Uterus (tissue), 4 donors: Measurements from ENCODE around the gene CAMK2B. TPM values are rescaled to one million over a fixed set of nuclear protein-coding genes. Genes with fewer than 3 reads are reported as not detected.

Experiments
- DNase-seq, 2 donors: peaks; one replicate each; pipeline ENCODE4 v3.0.0-alpha.2; 2019 to 2020
- H3K27ac ChIP-seq, 2 donors: fragments of 200-600 bp; sonication (generic); 1 replicate in 1 of 2; 2 replicates in 1 of 2; pipeline ENCODE4 v1.5.1; 2016 to 2018
- H3K27me3 ChIP-seq, 2 donors: fragments of 200-600 bp; sonication (generic); one replicate each; pipeline ENCODE4 v1.5.1; 2018 to 2019; ENCODE audit warnings: control low read depth in 1 of 2
- H3K36me3 ChIP-seq, 2 donors: fragments of 200-600 bp; sonication (generic); one replicate each; pipeline ENCODE4 v1.5.1; 2019; ENCODE audit warnings: control low read depth in 1 of 2
- H3K4me1 ChIP-seq, 2 donors: fragments of 200-600 bp; sonication (generic); one replicate each; pipeline ENCODE4 v1.5.1; 2018 to 2019; ENCODE audit warnings: control low read depth in 1 of 2
- H3K4me3 ChIP-seq, 2 donors: fragments of 200-600 bp; sonication (generic); 1 replicate in 1 of 2; 2 replicates in 1 of 2; pipeline ENCODE4 v1.5.1; 2018 to 2019; ENCODE audit warnings: mild to moderate bottlenecking in 1 of 2
- H3K9me3 ChIP-seq, 2 donors: fragments of 200-600 bp; sonication (generic); one replicate each; pipeline ENCODE4 v1.5.1; 2019; ENCODE audit warnings: control low read depth in 1 of 2
- CTCF ChIP-seq, 4 experiments: fragments of 200-600 bp in 2 of 4; fragments of 450-650 bp in 2 of 4; sonication (generic) in 2 of 4; IDR thresholded peaks; one replicate each; pipeline ENCODE4 v1.5.1; 2016 to 2019; ENCODE audit warnings: antibody characterized with exemption in 4 of 4, mild to moderate bottlenecking in 2 of 4, moderate library complexity in 1 of 4
- POLR2A ChIP-seq, 2 donors: fragments of 450-650 bp; IDR thresholded peaks; one replicate each; pipeline ENCODE4 v1.6.1; 2016; ENCODE audit warnings: antibody characterized with exemption in 2 of 2, mild to moderate bottlenecking in 1 of 2, moderate library complexity in 1 of 2
- intact Hi-C: fragments of 100-400 bp; cut with DNase I; formaldehyde crosslinking; loops from one replicate; pipeline ENCODE4 v1.15.1; 2023; ENCODE audit warnings: low total_unique reads
- total RNA-seq, 4 donors: library from RNA; depleted of rRNA in 3 of 4; stranded (reverse); fragments of >200 nt in 3 of 4; gene quantifications; one replicate each; pipeline versions ENCODE4 v1.1.0 to v1.2.4, GENCODE V29; 2014 to 2023
- donor health status: DM: yes; HTN: yes; CAD: no.

The CAMK2B gene
- total RNA-seq, 4 donors from 2014 or later: 0.40 to 1.1 TPM; not detected in 2

- no peaks in the 10 kb centered on the region for H3K4me1 ChIP-seq
- H3K27me3 ChIP-seq: no peaks in the 10 kb centered on the region
- no peak for DNase-seq
- H3K27ac ChIP-seq: no peak overlapping the region
- H3K9me3 ChIP-seq: no peaks in the 10 kb centered on the region
- no peak overlapping the region for H3K4me3 ChIP-seq
- no peaks in the 10 kb centered on the region for H3K36me3 ChIP-seq
- TF ChIP-seq CTCF (IDR thresholded peaks at IDR 0.05): no peak
- no peak for TF ChIP-seq POLR2A (IDR thresholded peaks at IDR 0.05)
- intact Hi-C loops: no loop called here
Observed at GRCh38 chr7:44264221-44264931, 61.0 kb downstream of the CAMK2B start.

DNA sequence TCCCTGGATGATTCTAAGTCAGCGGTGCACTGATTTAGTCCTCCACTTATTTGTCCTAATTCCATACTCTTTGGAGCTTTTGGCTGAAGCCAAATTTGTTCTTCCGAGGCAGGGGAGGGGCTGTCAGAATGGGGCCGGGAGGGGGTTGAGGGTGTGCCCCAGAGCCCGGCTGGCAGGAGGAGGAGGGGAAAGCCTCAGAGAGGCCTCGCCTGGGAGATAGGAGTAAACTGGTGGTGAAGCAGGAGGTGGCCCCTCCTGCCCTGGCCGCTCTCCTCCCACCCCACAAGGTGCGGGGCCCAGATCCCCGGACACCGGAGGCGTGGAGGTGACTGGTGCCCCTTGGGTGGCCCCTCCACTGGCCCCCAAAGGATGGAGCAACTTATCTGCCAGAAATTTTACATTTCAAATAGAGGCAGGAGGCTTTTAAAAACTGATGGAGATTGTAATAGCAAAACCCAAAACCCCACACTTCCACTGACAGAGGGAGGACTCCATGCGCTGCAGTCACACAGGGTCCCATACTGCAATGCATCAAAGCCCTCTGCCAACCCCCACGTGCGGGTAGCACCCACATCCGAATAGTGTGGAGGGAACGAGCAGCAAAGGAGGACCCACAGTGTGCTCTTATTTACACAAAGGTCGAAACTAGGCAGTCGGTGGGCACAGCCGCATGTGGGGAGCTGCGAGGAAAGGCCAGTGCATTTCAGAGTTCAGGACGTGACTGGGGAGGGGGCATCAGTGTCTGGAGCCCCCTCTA lies 61.9 kb downstream of the CAMK2B start:
- H3K4me1 ChIP-seq: peaks cover 3 to 6% of the 10 kb centered on the region in 2 donors
- no peaks in the 10 kb centered on the region for H3K9me3 ChIP-seq
- no peaks in the 10 kb centered on the region for H3K36me3 ChIP-seq
- no peak for TF ChIP-seq POLR2A (IDR thresholded peaks at IDR 0.05)
- no peak for TF ChIP-seq CTCF (IDR thresholded peaks at IDR 0.05)
- H3K27me3 ChIP-seq: no peaks in the 10 kb centered on the region
- intact Hi-C loops: no loop called here
- no peak for DNase-seq
- no peak overlapping the region for H3K4me3 ChIP-seq
- H3K27ac ChIP-seq: no peak overlapping the region

- H3K4me1 ChIP-seq: peaks cover 7 to 19% of the 10 kb centered on the region in 2 donors
- TF ChIP-seq CTCF (IDR thresholded peaks at IDR 0.05) (no peak), POLR2A (IDR thresholded peaks at IDR 0.05) (no peak)
Observed at GRCh38 chr7:44262031-44262430, 63.4 kb downstream of the CAMK2B start.

GRCh38 chr7:44261240-44261639 lies 64.2 kb downstream of the CAMK2B start:
- no peak overlapping the region for H3K27ac ChIP-seq
- TF ChIP-seq POLR2A (IDR thresholded peaks at IDR 0.05) (no peak), CTCF (IDR thresholded peaks at IDR 0.05) (no peak)

More at GRCh38 chr7:44262031-44262430, 63.4 kb downstream of the CAMK2B start:
- Histone ChIP-seq H3K27me3 (no peaks in the 10 kb centered on the region), H3K36me3 (no peaks in the 10 kb centered on the region), H3K4me3 (no peak overlapping the region), H3K9me3 (no peaks in the 10 kb centered on the region), H3K27ac (no peak overlapping the region)
- intact Hi-C loops: no loop called here
- DNase-seq: no peak

More at GRCh38 chr7:44261240-44261639, 64.2 kb downstream of the CAMK2B start:
- Histone ChIP-seq H3K36me3 (no peaks in the 10 kb centered on the region), H3K27me3 (no peaks in the 10 kb centered on the region), H3K9me3 (no peaks in the 10 kb centered on the region), H3K4me3 (no peak overlapping the region), H3K4me1 (peaks cover 7 to 19% of the 10 kb centered on the region in 2 donors)
- DNase-seq: no peak
- intact Hi-C loops: no loop called here
